H1 (cell line): Measurements from ENCODE around the gene YBX1. TPM values are rescaled to one million over a fixed set of nuclear protein-coding genes. Genes with fewer than 3 reads are reported as not detected.

Experiments
- SRF ChIP-seq: IDR thresholded peaks from 2 replicates; pipeline ENCODE4 v1.6.1; 2011; ENCODE audit warnings: mild to moderate bottlenecking, low read depth, low read length, moderate library complexity
- polyA plus RNA-seq, 7 experiments: library from polyadenylated mRNA; depleted of rRNA in 3 of 7; stranded (reverse) in 5 of 7; unstranded in 2 of 7; fragments of >200 nt in 5 of 7; fragments of 200-250 nt in 2 of 7; gene quantifications; 1 replicate in 5 of 7; 2 replicates in 1 of 7; 4 replicates in 1 of 7; pipeline versions ENCODE4 v1.2.1 to v1.2.3, GENCODE V29; 2011 to 2013; ENCODE audit warnings: missing spikeins in 2 of 7, mixed read lengths in 2 of 7
- total RNA-seq: library from RNA; stranded (reverse); fragmentation: NEBNext Ultra II Directional; extraction: Animal tissue kit (Norgen Biotek cat#: 25700); gene quantifications from 2 replicates; pipeline ENCODE4 v1.2.1, GENCODE V29; 2021

Gene YBX1
- total and polyA plus RNA-seq, 2 of the 8 experiments (the other 6 are each of a cell fraction or from before 2014, with no cell fraction given): 438 to 1,219 TPM

GRCh38 chr1:42748461-42749410 is 66.5 kb downstream of the YBX1 start (continued):
- no peak for TF ChIP-seq SRF
